Stimulated activated CD8-positive, alpha-beta memory T cell treated with anti-CD3 and anti-CD28 coated beads, Interleukin-2, amount 100 ng/mL, for 48 hours (primary cell): ENCODE data around the gene MZF1.
A peak's percentile ranks its signal among the peaks of the same experiment; 100 is the strongest.

ENCODE experiments used
- DNase-seq, 2 donors: peaks; one replicate each; pipeline ENCODE4 v3.0.0-alpha.2; 2020; ENCODE audit warnings: low read depth in 2 of 2

MZF1 gene

GRCh38 chr19:58555920-58556621, 17.1 kb downstream of the MZF1 start:
- no peak for DNase-seq

GRCh38 chr19:58555369-58555885, 17.7 kb downstream of the MZF1 start:
- no peak for DNase-seq

GRCh38 chr19:58554494-58555368, 18.4 kb downstream of the MZF1 start, which contains the start of gene CHMP2A:
Gene CHMP2A (minus strand): TSS chr19:58555105. CDS start chr19:58554212, 893 bp downstream.
- DNase-seq = peak; percentile 99

GRCh38 chr19:58553799-58554493, 19.2 kb downstream of the MZF1 start:
- DNase-seq = no peak

- DNase-seq = no peak
Measured at GRCh38 chr19:58552655-58553054, 20.5 kb downstream of the MZF1 start.

- DNase-seq = no peak
Measured at GRCh38 chr19:58551577-58552471, 21.3 kb downstream of the MZF1 start.

GRCh38 chr19:58551123-58551497, 22.0 kb downstream of the MZF1 start:
- DNase-seq = no peak

- no peak for DNase-seq
Measured at GRCh38 chr19:58550362-58551122, 22.6 kb downstream of the MZF1 start.

- DNase-seq = no peak
Measured at GRCh38 chr19:58549664-58550361, 23.3 kb downstream of the MZF1 start.

- no peak for DNase-seq
Measured at GRCh38 chr19:58548859-58549663, 24.1 kb downstream of the MZF1 start.

GRCh38 chr19:58547323-58548312, 25.5 kb downstream of the MZF1 start:
- DNase-seq = no peak

GRCh38 chr19:58546019-58546530, 27.1 kb downstream of the MZF1 start:
- DNase-seq = no peak

- no peak for DNase-seq
Measured at GRCh38 chr19:58545286-58546018, 27.7 kb downstream of the MZF1 start.

GRCh38 chr19:58544591-58545285, 28.4 kb downstream of the MZF1 start:
- peak; percentile 52 to 61 for DNase-seq

- peak; percentile 100 for DNase-seq
Measured at GRCh38 chr19:58543826-58544590, 29.1 kb downstream of the MZF1 start, which contains the start of gene TRIM28. Gene TRIM28 (plus strand): TSS chr19:58544064. CDS start chr19:58544758, 694 bp downstream.
